Aorta (tissue), 5 donors: ENCODE measurements around the gene XRCC1. TPM values are rescaled to one million over a fixed set of nuclear protein-coding genes. Genes with fewer than 3 reads are reported as not detected.
"Not testable (repeated sequence)": the region's sequence is repeated elsewhere in the genome, so short reads cannot be mapped to it uniquely, and the experiment has no call there.

Source experiments
- ATAC-seq: fragments of 200-7000 bp; cut with Tn5 transposase; one replicate; pipeline ENCODE4 v1.9.1; 2022; ENCODE audit warnings: moderate library complexity; ENCODE audit not compliant: low FRiP score
- DNase-seq, 2 donors: peaks; one replicate each; pipeline ENCODE4 v3.0.0-alpha.2; 2020
- H3K27ac ChIP-seq, 2 donors: one replicate each; pipeline ENCODE4 v1.5.1; 2013; ENCODE audit warnings: low read length in 2 of 2, mild to moderate bottlenecking in 2 of 2, moderate library complexity in 2 of 2, control low read depth in 1 of 2, inconsistent platforms in 1 of 2, low read depth in 1 of 2
- H3K27me3 ChIP-seq, 2 donors: one replicate each; pipeline ENCODE4 v1.6.1; 2013; ENCODE audit warnings: control low read depth in 1 of 2, low read length in 1 of 2, mild to moderate bottlenecking in 1 of 2, moderate library complexity in 1 of 2; ENCODE audit not compliant: insufficient read depth in 2 of 2, control insufficient read depth in 1 of 2
- H3K36me3 ChIP-seq, 2 donors: one replicate each; pipeline ENCODE4 v1.6.1; 2013; ENCODE audit warnings: control low read depth in 1 of 2, low read length in 1 of 2, mild to moderate bottlenecking in 1 of 2; ENCODE audit not compliant: insufficient read depth in 2 of 2, control insufficient read depth in 1 of 2
- H3K4me1 ChIP-seq, 2 donors: one replicate each; pipeline ENCODE4 v1.6.1; 2013; ENCODE audit warnings: low read length in 2 of 2, control low read depth in 1 of 2, mild to moderate bottlenecking in 1 of 2, moderate library complexity in 1 of 2; ENCODE audit not compliant: insufficient read depth in 2 of 2, control insufficient read depth in 1 of 2
- H3K4me3 ChIP-seq, 2 donors: one replicate each; pipeline ENCODE4 v1.5.1; 2013; ENCODE audit warnings: low read length in 2 of 2, control low read depth in 1 of 2, mild to moderate bottlenecking in 1 of 2
- H3K9me3 ChIP-seq: one replicate; pipeline ENCODE4 v1.6.1; 2013; ENCODE audit warnings: mild to moderate bottlenecking, low read length; ENCODE audit not compliant: control insufficient read depth
- WGBS, 2 donors: extraction: QIAGEN DNeasy Blood & Tissue Kit; methylation state at CpG; one replicate each; pipeline ENCODE4 v1.1.7; 2013; 5-methylcytosine and 5-hydroxymethylcytosine counted together
- intact Hi-C, 2 donors: fragments of 100-400 bp; cut with DNase I; formaldehyde crosslinking; loops; one replicate each; pipeline versions ENCODE4 v1.14.2 to v1.15.0; 2022
- polyA plus RNA-seq, 2 donors: library from polyadenylated mRNA; stranded (reverse); fragments of 200-250 nt; gene quantifications; one replicate each; pipeline ENCODE4 v1.2.3, GENCODE V29; 2013
- total RNA-seq, 2 donors: library from RNA; stranded (reverse); fragmentation: NEBNext Ultra II Directional; extraction: Animal tissue kit (Norgen Biotek cat#: 25700); gene quantifications; one replicate each; pipeline ENCODE4 v1.2.1, GENCODE V29; 2021
- donor health status: healthy with polysubstance abuse.
- donor health status: Bipolar disorder and iron deficiency.
- donor health status: DM: no; HTN: no; CAD: no.
- donor health status: DM: no; HTN: no; CAD: no.
- donor health status: DM: yes; HTN: yes; CAD: no.

Gene XRCC1
- total and polyA plus RNA-seq, 4 donors: 12.1 to 30.2 (median 24.8) TPM

DNA sequence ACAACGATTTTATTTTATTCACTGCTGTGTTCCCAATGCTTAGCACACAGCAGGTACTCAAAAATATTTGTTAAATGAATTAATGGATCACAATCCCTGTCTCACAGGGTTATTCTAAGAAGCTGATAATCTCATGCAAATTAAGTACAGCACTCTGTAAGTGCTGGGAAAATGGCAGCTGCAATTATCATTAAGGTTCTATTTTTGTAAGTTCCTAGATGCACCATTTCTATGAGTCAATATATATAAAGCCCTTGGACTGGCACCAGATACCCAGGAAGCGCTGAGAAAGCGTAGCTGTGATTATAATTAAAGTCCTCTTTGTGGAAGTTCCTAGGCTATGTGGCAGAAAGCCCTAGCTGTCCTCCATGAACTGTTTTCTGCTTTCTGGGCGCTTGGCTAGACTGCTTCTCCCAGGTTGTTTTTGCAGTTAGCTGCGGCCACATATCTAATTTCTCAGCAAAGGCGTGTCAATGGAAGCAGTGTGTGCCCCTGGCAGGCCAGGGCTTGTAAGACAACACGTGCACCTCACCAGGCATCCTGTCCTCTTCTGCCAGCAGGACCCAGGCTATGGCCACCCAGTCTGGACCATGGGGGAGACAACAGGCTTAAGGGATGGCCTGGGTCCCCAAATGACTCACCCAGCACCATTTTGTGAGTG, 31.4 kb upstream of the XRCC1 start:
- peaks cover 2 to 3% of the 10 kb centered on the region in 2 donors for H3K36me3 ChIP-seq
- intact Hi-C loops: no loop called here
- DNase-seq (no peak), ATAC-seq (no peak)
- H3K27me3 ChIP-seq: no peaks in the 10 kb centered on the region
- WGBS, 2 donors: 88 to 91% methylated on average over 7 of the region's 7 CpGs
- H3K4me3 ChIP-seq: no peak overlapping the region
- H3K4me1 ChIP-seq: no peaks in the 10 kb centered on the region
- no peaks in the 10 kb centered on the region for H3K9me3 ChIP-seq
- no peak overlapping the region for H3K27ac ChIP-seq

DNA sequence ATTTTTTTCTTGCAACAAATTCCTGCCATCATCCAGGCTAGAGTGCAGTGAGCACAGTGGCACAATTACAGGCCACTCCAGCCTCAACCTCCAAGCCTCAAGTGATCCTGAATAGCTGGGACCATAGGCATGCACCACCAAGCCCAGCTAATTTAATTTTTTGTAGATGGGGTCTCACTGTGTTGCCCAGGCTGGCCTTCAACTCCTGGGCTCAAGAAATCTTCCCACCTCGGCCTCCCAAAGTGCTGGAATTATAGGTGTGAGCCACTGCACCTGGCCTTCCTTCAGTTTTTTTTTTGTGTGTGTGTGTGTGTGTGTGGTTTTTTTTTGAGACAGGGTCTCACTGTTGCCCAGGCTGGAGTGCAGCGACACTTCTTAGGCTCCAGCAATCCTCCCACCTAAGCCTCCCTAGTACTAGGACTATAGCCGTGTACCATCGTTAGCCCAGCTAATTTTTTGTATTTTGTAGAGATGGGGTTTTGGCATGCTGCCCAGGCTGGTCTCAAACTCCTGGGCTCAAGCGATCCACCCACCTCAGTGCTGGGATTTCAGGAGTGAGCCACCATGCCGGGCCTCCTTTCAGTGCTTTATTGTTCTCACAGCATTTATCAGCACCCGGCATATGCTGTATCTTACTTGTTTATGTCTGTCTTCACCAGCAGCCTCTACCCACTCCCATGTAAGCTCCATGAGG, 30.7 kb upstream of the XRCC1 start:
- ATAC-seq: no peak
- intact Hi-C loops: no loop called here
- peaks cover 2 to 3% of the 10 kb centered on the region in 2 donors for H3K36me3 ChIP-seq

GRCh38 chr19:43600326-43600725, 25.0 kb upstream of the XRCC1 start:
- H3K27me3 ChIP-seq, H3K4me3 ChIP-seq, H3K27ac ChIP-seq, DNase-seq, H3K36me3 ChIP-seq, intact Hi-C loops, ATAC-seq, H3K4me1 ChIP-seq, H3K9me3 ChIP-seq: not testable (repeated sequence)
- WGBS, 2 donors: 58 to 60% methylated on average over 5 of the region's 5 CpGs

More for the DNA sequence above, 30.7 kb upstream of the XRCC1 start:
- no peak for DNase-seq
- Histone ChIP-seq H3K27ac (no peak overlapping the region), H3K9me3 (no peaks in the 10 kb centered on the region), H3K4me1 (no peaks in the 10 kb centered on the region), H3K4me3 (no peak overlapping the region), H3K27me3 (no peaks in the 10 kb centered on the region)
- 79 to 85% methylated on average over 7 of the region's 7 CpGs for WGBS, 2 donors

- Histone ChIP-seq H3K4me1 (peaks cover 0 to 5% of the 10 kb centered on the region in 2 donors), H3K9me3 (no peaks in the 10 kb centered on the region), H3K27me3 (no peaks in the 10 kb centered on the region), H3K27ac (no peak overlapping the region), H3K4me3 (no peak overlapping the region), H3K36me3 (peaks cover 3 to 6% of the 10 kb centered on the region in 2 donors)
- intact Hi-C loops: no loop called here
- no peak for DNase-seq
- WGBS, 2 donors: 76 to 82% methylated on average over 4 of the region's 4 CpGs
- no peak for ATAC-seq
These were observed 24.4 kb upstream of the XRCC1 start for GRCh38 chr19:43599635-43600295.

GRCh38 chr19:43598445-43599240, 23.3 kb upstream of the XRCC1 start:
- no peak overlapping the region for H3K4me3 ChIP-seq
- 89 to 91% methylated on average over 19 of the region's 19 CpGs for WGBS, 2 donors
- no peaks in the 10 kb centered on the region for H3K27me3 ChIP-seq
- H3K36me3 ChIP-seq: peaks cover 3 to 6% of the 10 kb centered on the region in 2 donors
- DNase-seq (no peak), ATAC-seq (no peak)
- H3K4me1 ChIP-seq: peaks cover 0 to 5% of the 10 kb centered on the region in 2 donors
- no peak overlapping the region for H3K27ac ChIP-seq
- H3K9me3 ChIP-seq: no peaks in the 10 kb centered on the region
- intact Hi-C loops: no loop called here

GRCh38 chr19:43597876-43598275, 22.5 kb upstream of the XRCC1 start:
- intact Hi-C loops: loop anchor here in 1 of 2 donors (2.0 kb wide), 1 partner anchor 65 kb away; the partner anchor contains the start of gene ZNF575
- ATAC-seq (no peak), DNase-seq (no peak)
- Histone ChIP-seq H3K9me3 (no peaks in the 10 kb centered on the region), H3K27me3 (no peaks in the 10 kb centered on the region), H3K4me3 (peak overlapping the region in 1 of 2 donors; percentile 39), H3K27ac (no peak overlapping the region), H3K4me1 (peaks cover 0 to 5% of the 10 kb centered on the region in 2 donors), H3K36me3 (peaks cover 3 to 8% of the 10 kb centered on the region in 2 donors)
- WGBS, 2 donors: 46 to 52% methylated on average over 5 of the region's 5 CpGs

DNA sequence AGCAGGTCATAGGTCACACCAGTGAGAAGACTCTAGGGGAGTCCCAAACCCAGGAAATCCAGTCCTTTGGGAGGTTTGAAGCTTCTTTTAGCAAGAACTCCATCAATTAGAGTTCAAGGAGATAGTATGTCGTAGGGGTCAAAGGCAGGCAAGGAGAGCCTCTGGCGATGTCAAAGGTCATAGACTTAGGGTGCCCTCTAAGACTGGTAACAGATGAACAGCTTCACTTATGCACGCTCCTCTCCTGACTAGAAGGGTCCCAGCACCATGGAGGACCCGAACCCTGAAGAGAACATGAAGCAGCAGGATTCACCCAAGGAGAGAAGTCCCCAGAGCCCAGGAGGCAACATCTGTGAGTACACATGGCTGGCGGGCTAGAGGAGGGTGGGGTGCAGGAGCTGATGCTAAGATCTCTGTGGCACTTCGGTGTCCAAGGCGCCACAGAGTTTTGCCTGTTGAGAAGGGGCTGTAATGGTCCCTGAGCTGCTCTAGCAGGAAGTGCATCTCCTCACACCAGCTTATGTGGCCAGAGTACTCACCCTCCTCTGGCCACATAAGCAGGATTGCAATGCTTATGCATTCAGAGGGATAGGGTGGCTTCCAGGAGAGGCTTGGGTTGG, 21.6 kb upstream of the XRCC1 start:
- H3K27ac ChIP-seq: peak overlapping the region; percentile 15 to 61
- intact Hi-C loops: loop anchor here (1.0 to 2.0 kb wide), 2 partner anchors 22 to 64 kb away; partner anchors contain the start of genes PINLYP (in 2 of the 2), XRCC1 (in 2 of the 2) and ZNF575 (in 1 of the 2)
- 21% methylated on average over 7 of the region's 7 CpGs for WGBS, 2 donors
- ATAC-seq: no peak
- DNase-seq: no peak
- H3K4me3 ChIP-seq: peak overlapping the region; percentile 39 to 45
- H3K4me1 ChIP-seq: peaks cover 0 to 5% of the 10 kb centered on the region in 2 donors
- no peaks in the 10 kb centered on the region for H3K9me3 ChIP-seq
- H3K36me3 ChIP-seq: peaks cover 0 to 9% of the 10 kb centered on the region in 2 donors
- no peaks in the 10 kb centered on the region for H3K27me3 ChIP-seq
